ENCODE data around the gene GID8.

GRCh38 chr20:62942456-62942855, 4.5 kb downstream of the GID8 start:
- TF ChIP-seq SMC3 (IDR thresholded peaks at IDR 0.05; ENCODE audit: low read depth, low read length): no peak
- no peak for TF ChIP-seq POLR2A (IDR thresholded peaks at IDR 0.05; ENCODE audit: low read depth, low read length)
- TF ChIP-seq MXI1 (IDR thresholded peaks at IDR 0.05; ENCODE audit: borderline replicate concordance, low read depth, low read length): no peak

All from IMR-90 (cell line).